A673 (cell line): Measurements from ENCODE around the gene EID3. TPM values are rescaled to one million over a fixed set of nuclear protein-coding genes. Genes with fewer than 3 reads are reported as not detected.
A peak's percentile ranks its signal among the peaks of the same experiment; 100 is the strongest.

Experiments
- Bru-seq: library from RNA; stranded (reverse); fragments of 400-500 nt; gene quantifications from one replicate; lab custom pipeline; 2021; lab: Mats Ljungman, UMichigan
- BruChase-seq, 2 experiments: library from RNA; stranded (reverse); fragments of 400-500 nt; gene quantifications; one replicate each; lab custom pipeline; 2021; lab: Mats Ljungman, UMichigan
- BruUV-seq: library from RNA; stranded (reverse); fragments of 400-500 nt; replicated peaks from 2 replicates; lab custom pipeline; 2021; lab: Mats Ljungman, UMichigan
- CTCF ChIA-PET: fragments of 300-600 bp; sonication (Branson Sonifier 250); formaldehyde crosslinking; loops from one replicate; lab custom pipeline; 2022; ENCODE audit warnings: antibody characterized with exemption; lab: Charles Lee
- POLR2A ChIA-PET: fragments of 300-600 bp; sonication (Branson Sonifier 250); formaldehyde crosslinking; loops from one replicate; lab custom pipeline; 2022; ENCODE audit warnings: antibody characterized with exemption; ENCODE audit not compliant: low non-redundant PET; lab: Charles Lee
- DNase-seq: peaks from one replicate; pipeline ENCODE4 v3.0.0-alpha.2; 2015; ENCODE audit warnings: low spot score
- H3K27ac ChIP-seq: fragments of 200-600 bp; sonication (generic); 2 replicates; pipeline ENCODE4 v1.5.1; 2016; ENCODE audit warnings: mixed run types, low read depth, mild to moderate bottlenecking, mixed read lengths, antibody characterized with exemption, low read length; ENCODE audit not compliant: poor library complexity, severe bottlenecking
- H3K27me3 ChIP-seq: fragments of 200-600 bp; sonication (generic); replicated peaks from 2 replicates; pipeline ENCODE4 v1.6.1; 2017; ENCODE audit warnings: mixed run types, low read depth, mild to moderate bottlenecking, mixed read lengths, antibody characterized with exemption, low read length; ENCODE audit not compliant: insufficient read depth, poor library complexity
- H3K36me3 ChIP-seq: fragments of 200-600 bp; sonication (generic); 2 replicates; pipeline ENCODE4 v1.6.1; 2016; ENCODE audit warnings: mixed run types, mild to moderate bottlenecking, mixed read lengths, antibody characterized with exemption, low read length; ENCODE audit not compliant: insufficient read depth, poor library complexity, severe bottlenecking
- H3K4me1 ChIP-seq: fragments of 200-600 bp; sonication (generic); 2 replicates; pipeline ENCODE4 v1.6.1; 2017; ENCODE audit warnings: mixed run types, mild to moderate bottlenecking, mixed read lengths, antibody characterized with exemption, low read length; ENCODE audit not compliant: insufficient read depth, poor library complexity, severe bottlenecking
- H3K4me3 ChIP-seq: fragments of 200-600 bp; sonication (generic); 2 replicates; pipeline ENCODE4 v1.5.1; 2016; ENCODE audit warnings: low read depth, mixed run types, mild to moderate bottlenecking, mixed read lengths, low read length; ENCODE audit not compliant: poor library complexity, severe bottlenecking
- H3K9me3 ChIP-seq: fragments of 200-600 bp; sonication (generic); 2 replicates; pipeline ENCODE4 v1.6.1; 2016; ENCODE audit warnings: mixed run types, low read depth, mild to moderate bottlenecking, mixed read lengths, antibody characterized with exemption, low read length; ENCODE audit not compliant: poor library complexity, severe bottlenecking
- EZH2 ChIP-seq: fragments of 200-600 bp; sonication (generic); IDR thresholded peaks from 2 replicates; pipeline ENCODE4 v1.6.1; 2017; ENCODE audit warnings: borderline replicate concordance, low read depth, mild to moderate bottlenecking, mixed read lengths, antibody characterized with exemption, low read length; ENCODE audit not compliant: poor library complexity, severe bottlenecking
- intact Hi-C: fragments of 100-400 bp; cut with micrococcal nuclease; formaldehyde crosslinking; loops from one replicate; pipeline ENCODE4 v1.10.0; 2022; ENCODE audit not compliant: unreplicated experiment
- long read RNA-seq: library from polyadenylated mRNA; stranded (forward); transcript quantifications from one replicate; pipeline ENCODE4 v2.0.0, GENCODE V29; 2022
- total RNA-seq: library from RNA; stranded (reverse); gene quantifications from 2 replicates; pipeline ENCODE4 v1.2.3, GENCODE V29; 2021
- TF ChIP-seq, protein P1 (sequence below): fragments of 300-800, 200-600 bp; sonication (generic); conservative IDR thresholded peaks from 2 replicates; pipeline ENCODE4 v1.5.1; 2017; ENCODE audit warnings: low read depth, mild to moderate bottlenecking, antibody characterized with exemption, low read length, moderate library complexity, mixed read lengths

EID3 gene
- 3.0 and 5.4 TPM in 2 replicates for total RNA-seq
- Bru-seq, nascent RNA = percentile 98 among the genes with signal in this experiment
- percentile 92 among the genes with signal in this experiment for BruChase-seq, experiment 1, labeled RNA remaining after a 2-hour chase
- BruChase-seq, experiment 2, labeled RNA remaining after a 6-hour chase = percentile 89 among the genes with signal in this experiment
- long read RNA-seq = 0 reads

DNA sequence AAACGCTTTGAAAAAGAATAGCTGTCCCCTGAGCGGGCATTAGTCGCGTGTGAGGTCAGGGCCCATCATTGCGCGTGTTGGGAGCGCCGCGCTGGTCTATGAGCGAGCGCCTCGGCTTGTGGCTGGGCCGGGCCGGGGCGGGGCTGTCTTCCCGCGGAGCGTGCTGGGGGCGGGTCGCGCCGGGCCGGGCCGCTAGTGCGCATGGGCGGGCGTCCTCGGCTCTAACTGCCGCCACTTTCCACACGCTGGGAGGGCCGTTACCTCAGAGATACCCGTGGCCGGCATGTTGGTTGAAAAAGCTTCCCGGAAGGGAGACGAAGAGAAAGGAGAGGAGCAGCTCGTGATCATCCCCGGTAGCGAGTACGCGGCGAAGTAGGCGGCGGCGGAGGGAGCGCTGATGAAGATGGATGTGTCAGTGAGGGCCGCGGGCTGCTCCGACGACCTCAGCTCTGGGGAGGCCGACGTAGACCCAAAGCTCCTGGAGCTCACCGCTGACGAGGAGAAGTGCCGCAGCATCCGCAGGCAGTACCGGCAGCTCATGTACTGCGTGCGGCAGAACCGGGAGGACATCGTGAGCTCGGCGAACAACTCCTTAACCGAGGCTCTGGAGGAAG lies at the start of gene EID3:
Gene EID3, plus strand, starts transcription at position 202 of the 614 bp plus-strand sequence. Its CDS starts 196 bp downstream, at position 398.
- intact Hi-C loops = no loop called here
- no TSS peak for BruUV-seq
- ChIA-PET POLR2A (interaction anchor here (0.6 kb wide), 1 partner anchor 782 kb away, joined by 5 read pairs; no protein-coding TSS in a partner anchor), CTCF (no interaction called here)
- Histone ChIP-seq H3K4me3 (peak within 1 kb of the TSS; percentile 15), H3K27me3 (no peaks in the 10 kb centered on the region), H3K36me3 (peaks cover 17% of the 10 kb centered on the region), H3K4me1 (peaks cover 59% of the 10 kb centered on the region), H3K9me3 (no peaks in the 10 kb centered on the region), H3K27ac (peak within 1 kb of the TSS; percentile 15)
- TF ChIP-seq EZH2 = no peak
- TF ChIP-seq, protein P1, sequence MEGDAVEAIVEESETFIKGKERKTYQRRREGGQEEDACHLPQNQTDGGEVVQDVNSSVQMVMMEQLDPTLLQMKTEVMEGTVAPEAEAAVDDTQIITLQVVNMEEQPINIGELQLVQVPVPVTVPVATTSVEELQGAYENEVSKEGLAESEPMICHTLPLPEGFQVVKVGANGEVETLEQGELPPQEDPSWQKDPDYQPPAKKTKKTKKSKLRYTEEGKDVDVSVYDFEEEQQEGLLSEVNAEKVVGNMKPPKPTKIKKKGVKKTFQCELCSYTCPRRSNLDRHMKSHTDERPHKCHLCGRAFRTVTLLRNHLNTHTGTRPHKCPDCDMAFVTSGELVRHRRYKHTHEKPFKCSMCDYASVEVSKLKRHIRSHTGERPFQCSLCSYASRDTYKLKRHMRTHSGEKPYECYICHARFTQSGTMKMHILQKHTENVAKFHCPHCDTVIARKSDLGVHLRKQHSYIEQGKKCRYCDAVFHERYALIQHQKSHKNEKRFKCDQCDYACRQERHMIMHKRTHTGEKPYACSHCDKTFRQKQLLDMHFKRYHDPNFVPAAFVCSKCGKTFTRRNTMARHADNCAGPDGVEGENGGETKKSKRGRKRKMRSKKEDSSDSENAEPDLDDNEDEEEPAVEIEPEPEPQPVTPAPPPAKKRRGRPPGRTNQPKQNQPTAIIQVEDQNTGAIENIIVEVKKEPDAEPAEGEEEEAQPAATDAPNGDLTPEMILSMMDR = no peak
- DNase-seq = peak; percentile 62

DNA sequence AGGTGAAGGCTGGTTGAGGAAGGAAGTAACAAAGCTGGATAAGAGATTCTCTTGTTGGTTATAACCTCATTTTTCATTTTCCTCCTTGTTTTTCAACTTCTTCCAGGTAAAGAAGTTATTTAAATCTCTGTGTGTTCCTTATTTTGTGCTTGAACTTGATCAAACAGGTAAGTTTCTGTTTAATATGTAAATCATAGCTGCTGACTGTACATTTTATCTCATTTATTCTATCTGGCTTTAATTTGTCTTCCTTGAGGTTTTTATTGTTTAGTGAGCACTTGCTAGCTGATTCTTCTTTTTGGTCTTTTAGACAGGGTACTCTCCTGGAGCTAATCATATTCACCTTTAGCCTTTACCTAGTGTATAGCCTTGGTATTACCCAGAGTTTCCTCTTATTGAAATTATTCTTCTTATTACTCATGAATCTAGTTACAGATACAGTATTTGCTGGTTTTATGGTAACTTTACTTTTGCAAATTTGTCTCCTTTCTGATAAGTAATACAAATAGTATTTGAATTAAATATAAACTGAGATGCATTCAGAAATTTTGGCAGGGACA lies 45.5 kb upstream of the EID3 start:
- H3K4me1 ChIP-seq = no peaks in the 10 kb centered on the region
- no peaks in the 10 kb centered on the region for H3K9me3 ChIP-seq
- TF ChIP-seq EZH2 = no peak
- TF ChIP-seq, protein P1 = no peak
- no peak overlapping the region for H3K4me3 ChIP-seq
- no peak for DNase-seq
- no peaks in the 10 kb centered on the region for H3K36me3 ChIP-seq
- intact Hi-C loops = no loop called here
- no peak overlapping the region for H3K27ac ChIP-seq
- BruUV-seq = no TSS peak
- H3K27me3 ChIP-seq = no peaks in the 10 kb centered on the region
- CTCF ChIA-PET = no interaction called here
- POLR2A ChIA-PET = no interaction called here

DNA sequence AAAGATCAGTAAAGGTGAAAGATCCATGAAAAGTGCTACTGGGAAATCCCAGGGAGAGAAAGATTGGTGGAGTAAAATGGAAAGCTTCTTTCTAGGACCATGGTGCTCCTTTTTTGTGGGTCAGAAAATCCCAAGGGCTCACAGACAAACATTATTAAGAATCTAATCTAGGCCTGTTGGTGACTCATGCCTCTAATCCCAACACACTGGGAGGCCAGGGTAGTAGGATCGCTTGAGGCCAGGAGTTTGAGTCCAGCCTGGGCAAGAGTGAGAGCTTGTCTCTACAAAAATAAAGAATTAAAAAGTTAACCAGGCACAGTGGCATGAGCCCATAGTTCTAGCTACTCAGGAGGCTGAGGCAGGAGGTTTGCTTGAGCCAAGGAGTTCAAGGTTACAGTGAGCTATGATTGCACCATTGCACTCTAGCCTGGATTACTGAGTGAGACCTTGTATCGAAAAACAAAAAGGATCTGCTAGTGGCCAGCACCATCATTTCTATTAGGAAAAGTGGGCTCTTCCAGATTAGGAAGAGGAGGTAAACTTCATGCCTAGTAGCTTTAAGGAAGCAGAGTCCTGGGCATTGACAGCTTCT lies 45.0 kb upstream of the EID3 start:
- H3K9me3 ChIP-seq = no peaks in the 10 kb centered on the region
- ChIA-PET POLR2A (no interaction called here), CTCF (no interaction called here)
- intact Hi-C loops = no loop called here
- TF ChIP-seq EZH2 = no peak
- TF ChIP-seq, protein P1 = no peak
- H3K4me3 ChIP-seq = no peak overlapping the region
- H3K27me3 ChIP-seq = no peaks in the 10 kb centered on the region
- no TSS peak for BruUV-seq
- H3K36me3 ChIP-seq = no peaks in the 10 kb centered on the region
- peaks cover 4% of the 10 kb centered on the region for H3K4me1 ChIP-seq
- H3K27ac ChIP-seq = no peak overlapping the region
- DNase-seq = no peak
